ENCODE data around the gene CCDC158.
"Not testable (repeated sequence)": the region's sequence is repeated elsewhere in the genome, so short reads cannot be mapped to it uniquely, and the experiment has no call there.

Gene CCDC158

DNA sequence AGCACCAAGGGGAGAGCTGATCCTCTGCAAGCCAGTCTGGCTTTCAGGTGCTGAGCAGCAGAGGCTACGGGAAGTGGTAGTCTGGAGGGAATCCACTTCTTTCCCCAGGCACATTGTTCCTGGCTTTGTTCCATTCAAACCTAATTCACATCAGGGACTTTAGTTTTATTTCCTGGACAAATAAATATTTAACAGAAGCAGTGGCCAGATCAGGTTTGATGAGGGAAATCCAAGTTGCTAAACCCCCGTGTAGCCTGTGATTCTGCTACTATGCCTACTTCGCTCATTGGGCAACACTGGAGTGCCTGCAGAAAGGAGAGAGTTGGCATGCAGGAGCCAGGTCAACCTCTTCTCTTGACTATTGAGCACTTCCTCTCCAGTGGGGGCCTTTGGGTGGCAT, 128.2 kb downstream of the CCDC158 start:
- H3K27ac ChIP-seq (ENCODE audit: low read length), result no peak overlapping the region
- no peak overlapping the region for H3K4me3 ChIP-seq (ENCODE audit: low read length)
- H3K27me3 ChIP-seq (ENCODE audit: control insufficient read depth, insufficient read depth, low read length), result no peaks in the 10 kb centered on the region
- no peak overlapping the region for H3K9ac ChIP-seq (ENCODE audit: low read length)
- H3K36me3 ChIP-seq (ENCODE audit: control insufficient read depth, low read depth, low read length), result no peaks in the 10 kb centered on the region
- no peaks in the 10 kb centered on the region for H3K9me3 ChIP-seq (ENCODE audit: control insufficient read depth, low read depth, low read length)
- no peaks in the 10 kb centered on the region for H3K4me1 ChIP-seq (ENCODE audit: control insufficient read depth, low read depth, low read length)

DNA sequence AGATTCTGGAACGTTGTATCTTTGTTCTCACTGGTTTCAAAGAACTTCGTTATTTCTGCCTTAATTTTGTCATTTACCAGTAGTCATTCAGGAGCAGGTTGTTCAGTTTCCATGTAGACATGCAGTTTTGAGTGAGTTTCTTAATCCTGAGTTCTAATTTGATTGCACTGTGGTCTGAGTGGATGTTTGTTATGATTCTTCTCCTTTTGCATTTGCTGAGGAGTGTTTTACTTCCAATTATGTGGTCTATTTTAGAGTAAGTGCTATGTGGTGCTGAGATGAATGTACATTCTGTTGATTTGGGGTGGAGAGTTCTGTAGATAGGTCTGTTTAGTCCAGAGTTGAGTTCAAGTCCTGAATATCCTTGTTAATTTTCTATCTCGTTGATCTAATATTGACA, 133.1 kb downstream of the CCDC158 start:
- not testable (repeated sequence) for H3K27ac ChIP-seq (ENCODE audit: low read length); H3K36me3 ChIP-seq (ENCODE audit: control insufficient read depth, low read depth, low read length); H3K4me1 ChIP-seq (ENCODE audit: control insufficient read depth, low read depth, low read length); H3K9me3 ChIP-seq (ENCODE audit: control insufficient read depth, low read depth, low read length); H3K4me3 ChIP-seq (ENCODE audit: low read length); H3K9ac ChIP-seq (ENCODE audit: low read length); H3K27me3 ChIP-seq (ENCODE audit: control insufficient read depth, insufficient read depth, low read length)

DNA sequence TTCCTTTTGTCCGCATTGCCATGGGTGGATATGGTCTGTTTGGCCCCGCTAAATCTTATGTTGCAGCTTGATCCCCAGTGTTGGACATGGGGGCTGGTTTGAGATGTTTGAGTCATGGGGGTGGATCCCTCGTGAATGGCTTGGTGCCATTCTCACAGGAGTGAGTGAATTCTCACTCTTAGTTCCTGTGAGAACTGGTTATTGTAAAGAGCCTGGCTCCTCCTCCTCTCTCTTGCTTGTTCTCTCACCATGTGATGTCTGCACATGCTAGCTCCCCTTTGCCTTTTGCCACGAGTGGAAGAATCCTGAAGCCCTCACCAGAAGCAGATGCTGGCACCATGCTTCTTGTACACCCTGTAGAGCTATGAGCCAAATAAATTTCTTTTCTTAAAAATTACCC, 137.0 kb downstream of the CCDC158 start:
- no peak overlapping the region for H3K27ac ChIP-seq (ENCODE audit: low read length)
- no peak overlapping the region for H3K4me3 ChIP-seq (ENCODE audit: low read length)
- no peaks in the 10 kb centered on the region for H3K36me3 ChIP-seq (ENCODE audit: control insufficient read depth, low read depth, low read length)
- no peaks in the 10 kb centered on the region for H3K9me3 ChIP-seq (ENCODE audit: control insufficient read depth, low read depth, low read length)
- H3K9ac ChIP-seq (ENCODE audit: low read length), result no peak overlapping the region
- no peaks in the 10 kb centered on the region for H3K4me1 ChIP-seq (ENCODE audit: control insufficient read depth, low read depth, low read length)
- no peaks in the 10 kb centered on the region for H3K27me3 ChIP-seq (ENCODE audit: control insufficient read depth, insufficient read depth, low read length)

DNA sequence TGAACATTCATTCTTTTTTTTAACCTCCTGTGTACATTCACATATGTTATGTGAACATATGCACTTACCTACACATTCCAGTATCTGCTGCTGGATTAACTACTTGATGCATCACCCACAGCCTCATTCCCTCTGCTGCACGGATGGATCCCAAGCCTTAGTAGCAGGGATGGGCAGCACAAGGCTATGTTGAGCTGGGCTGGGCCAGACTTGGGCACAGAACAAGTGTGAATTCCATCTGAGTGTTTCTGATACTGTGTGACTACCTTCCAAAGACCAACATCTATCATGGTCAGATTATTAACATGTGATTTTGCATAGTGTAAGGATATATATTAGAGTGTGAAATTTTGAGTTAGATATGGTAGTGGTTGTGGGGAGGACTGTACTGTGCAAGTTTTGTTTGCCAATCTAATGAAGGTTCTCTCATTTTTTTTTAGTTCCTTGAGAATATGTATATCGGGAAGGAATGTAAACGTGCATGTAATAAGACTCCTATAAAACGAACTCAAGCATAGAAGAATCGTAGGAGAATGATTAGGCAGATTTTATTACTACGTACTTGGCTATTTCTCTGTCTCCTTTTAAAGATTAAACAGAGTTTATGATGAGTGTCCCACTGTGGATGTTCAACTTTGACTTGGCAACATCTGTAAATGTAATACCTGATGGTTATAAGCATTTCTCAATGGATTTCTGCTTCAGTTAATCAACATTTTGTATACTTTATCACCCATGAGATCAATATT, 137.8 kb downstream of the CCDC158 start:
- H3K27me3 ChIP-seq (ENCODE audit: control insufficient read depth, insufficient read depth, low read length), result no peaks in the 10 kb centered on the region
- H3K4me3 ChIP-seq (ENCODE audit: low read length), result no peak overlapping the region
- H3K36me3 ChIP-seq (ENCODE audit: control insufficient read depth, low read depth, low read length), result no peaks in the 10 kb centered on the region
- H3K27ac ChIP-seq (ENCODE audit: low read length), result no peak overlapping the region
- no peak overlapping the region for H3K9ac ChIP-seq (ENCODE audit: low read length)
- H3K4me1 ChIP-seq (ENCODE audit: control insufficient read depth, low read depth, low read length), result no peaks in the 10 kb centered on the region
- H3K9me3 ChIP-seq (ENCODE audit: control insufficient read depth, low read depth, low read length), result no peaks in the 10 kb centered on the region

DNA sequence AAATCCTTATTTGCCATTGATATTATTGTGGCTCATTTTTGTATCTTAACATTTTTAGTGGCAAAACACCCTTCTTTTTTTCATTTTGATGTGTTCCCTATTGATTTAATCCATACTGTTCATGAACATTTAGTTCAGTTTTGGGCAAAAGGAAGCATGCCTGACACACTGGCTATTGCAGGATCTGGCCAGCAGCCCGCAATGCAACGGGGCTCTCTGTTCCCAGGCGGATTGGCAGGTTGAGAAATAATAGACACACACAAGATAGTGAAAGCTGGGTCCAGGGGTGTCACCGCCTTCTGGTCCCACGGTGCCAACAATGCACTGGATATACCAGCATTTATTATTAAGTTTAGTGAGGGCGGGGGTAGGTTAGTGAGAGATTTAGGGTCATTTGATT, 139.3 kb downstream of the CCDC158 start:
- not testable (repeated sequence) for H3K27ac ChIP-seq (ENCODE audit: low read length); H3K36me3 ChIP-seq (ENCODE audit: control insufficient read depth, low read depth, low read length); H3K9me3 ChIP-seq (ENCODE audit: control insufficient read depth, low read depth, low read length); H3K9ac ChIP-seq (ENCODE audit: low read length); H3K4me3 ChIP-seq (ENCODE audit: low read length); H3K27me3 ChIP-seq (ENCODE audit: control insufficient read depth, insufficient read depth, low read length); H3K4me1 ChIP-seq (ENCODE audit: control insufficient read depth, low read depth, low read length)

DNA sequence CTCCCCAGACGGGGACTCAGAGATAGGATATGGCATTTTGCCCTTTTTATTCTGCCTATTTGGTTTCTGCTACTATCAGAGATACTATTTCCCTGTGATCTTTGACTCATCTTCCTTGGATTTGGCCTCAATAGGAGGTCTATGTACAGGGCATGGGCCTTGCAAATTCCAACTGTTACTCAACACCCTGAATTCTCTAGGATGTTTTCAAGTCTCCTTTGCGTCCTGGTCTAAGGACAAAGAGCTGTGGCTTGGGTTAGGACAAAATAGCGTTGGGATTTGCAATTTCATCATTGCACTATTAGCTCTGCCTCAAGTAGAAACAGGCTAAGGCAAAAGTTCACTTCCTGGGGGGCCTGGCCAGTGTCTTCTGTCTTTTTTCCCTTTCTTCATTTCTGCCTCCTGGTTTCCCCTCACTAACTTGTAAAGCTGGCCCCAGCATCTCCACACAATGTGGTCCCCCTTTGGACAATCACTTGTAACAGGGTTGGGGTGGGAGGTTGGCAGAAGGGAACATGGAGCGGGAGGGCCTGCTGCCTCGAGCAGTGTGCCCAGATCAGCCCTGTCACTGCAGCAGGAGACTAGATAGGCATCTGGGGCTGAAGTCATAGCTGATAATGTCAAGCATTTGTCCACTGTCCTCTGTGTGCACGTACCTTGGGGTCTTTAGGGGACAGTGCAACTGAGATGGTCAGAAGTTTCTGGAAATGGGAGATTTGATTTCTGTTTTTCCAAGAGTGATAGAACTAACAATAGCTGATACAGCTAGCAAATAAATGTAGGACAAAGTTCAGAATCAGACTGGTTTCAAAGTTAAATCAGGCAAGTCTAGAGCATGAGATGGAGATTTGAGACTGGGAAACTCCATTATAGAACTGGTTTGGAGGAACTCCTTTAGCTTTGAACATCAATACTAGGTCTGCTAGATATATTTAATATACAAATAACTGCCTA, 140.2 kb downstream of the CCDC158 start:
- H3K9ac ChIP-seq (ENCODE audit: low read length), result no peak overlapping the region
- no peaks in the 10 kb centered on the region for H3K4me1 ChIP-seq (ENCODE audit: control insufficient read depth, low read depth, low read length)
- no peaks in the 10 kb centered on the region for H3K9me3 ChIP-seq (ENCODE audit: control insufficient read depth, low read depth, low read length)
- no peak overlapping the region for H3K27ac ChIP-seq (ENCODE audit: low read length)
- no peak overlapping the region for H3K4me3 ChIP-seq (ENCODE audit: low read length)
- no peaks in the 10 kb centered on the region for H3K27me3 ChIP-seq (ENCODE audit: control insufficient read depth, insufficient read depth, low read length)
- no peaks in the 10 kb centered on the region for H3K36me3 ChIP-seq (ENCODE audit: control insufficient read depth, low read depth, low read length)

DNA sequence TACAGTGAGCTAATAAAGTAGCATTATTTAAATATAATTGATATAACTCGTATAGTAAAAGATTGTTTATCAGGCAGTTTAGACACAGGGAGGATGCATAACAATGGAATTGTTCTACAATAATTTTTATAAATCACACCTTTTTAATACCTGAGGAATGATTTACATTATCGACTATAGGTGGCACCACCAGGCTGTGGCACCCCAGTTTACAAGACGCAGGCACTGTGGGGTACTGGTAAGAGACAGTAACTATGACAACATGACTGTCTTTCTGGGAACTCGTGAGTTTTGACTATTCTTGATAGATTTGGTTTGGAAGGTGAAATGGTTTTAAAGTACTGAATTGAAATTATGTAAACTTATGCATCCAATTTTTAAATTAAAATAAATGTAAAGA, 141.5 kb downstream of the CCDC158 start:
- Histone ChIP-seq H3K4me1 (ENCODE audit: control insufficient read depth, low read depth, low read length) (no peaks in the 10 kb centered on the region), H3K9me3 (ENCODE audit: control insufficient read depth, low read depth, low read length) (no peaks in the 10 kb centered on the region), H3K4me3 (ENCODE audit: low read length) (no peak overlapping the region), H3K27me3 (ENCODE audit: control insufficient read depth, insufficient read depth, low read length) (no peaks in the 10 kb centered on the region), H3K36me3 (ENCODE audit: control insufficient read depth, low read depth, low read length) (no peaks in the 10 kb centered on the region), H3K27ac (ENCODE audit: low read length) (no peak overlapping the region), H3K9ac (ENCODE audit: low read length) (no peak overlapping the region)

DNA sequence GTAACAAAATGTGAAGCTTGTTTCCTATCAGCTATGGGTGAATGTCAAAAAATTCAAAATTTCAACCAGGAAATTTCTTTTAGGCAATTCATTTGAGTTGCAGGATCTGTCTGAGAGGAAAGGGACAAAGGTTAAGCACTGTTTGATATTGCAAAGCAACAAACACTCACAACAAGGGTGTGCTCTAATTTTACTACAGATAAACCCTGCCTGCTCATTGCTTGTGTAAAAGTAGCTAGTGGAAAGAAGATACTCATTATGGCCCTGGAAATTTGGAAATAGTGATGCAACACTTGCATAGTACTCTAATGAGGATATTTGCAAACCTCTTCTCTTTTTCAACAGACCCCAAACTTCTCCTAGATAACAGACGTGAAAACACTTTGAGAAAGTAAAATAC, 142.4 kb downstream of the CCDC158 start:
- Histone ChIP-seq H3K9ac (ENCODE audit: low read length) (no peak overlapping the region), H3K4me3 (ENCODE audit: low read length) (no peak overlapping the region), H3K9me3 (ENCODE audit: control insufficient read depth, low read depth, low read length) (no peaks in the 10 kb centered on the region), H3K4me1 (ENCODE audit: control insufficient read depth, low read depth, low read length) (no peaks in the 10 kb centered on the region), H3K27me3 (ENCODE audit: control insufficient read depth, insufficient read depth, low read length) (no peaks in the 10 kb centered on the region), H3K27ac (ENCODE audit: low read length) (no peak overlapping the region), H3K36me3 (ENCODE audit: control insufficient read depth, low read depth, low read length) (no peaks in the 10 kb centered on the region)

DNA sequence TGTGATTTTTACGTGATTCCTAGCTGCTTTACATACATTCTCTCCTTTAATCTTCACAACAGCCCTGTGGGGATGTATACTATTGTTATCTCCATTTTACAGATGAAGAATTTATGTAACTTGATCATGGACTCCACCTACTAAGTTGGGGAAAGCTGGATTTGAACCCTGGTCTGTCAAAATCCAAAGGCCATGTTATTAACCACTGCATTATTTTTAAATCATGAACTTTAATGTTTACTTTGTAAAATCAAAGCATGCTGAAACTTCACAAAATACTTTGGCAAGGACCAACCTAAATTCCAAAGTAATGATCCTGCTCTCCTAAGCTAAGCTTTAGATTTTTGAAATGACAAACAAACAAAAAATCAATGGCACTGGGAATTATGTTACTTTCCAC, 143.3 kb downstream of the CCDC158 start:
- Histone ChIP-seq H3K27me3 (ENCODE audit: control insufficient read depth, insufficient read depth, low read length) (no peaks in the 10 kb centered on the region), H3K4me3 (ENCODE audit: low read length) (no peak overlapping the region), H3K9ac (ENCODE audit: low read length) (no peak overlapping the region), H3K36me3 (ENCODE audit: control insufficient read depth, low read depth, low read length) (no peaks in the 10 kb centered on the region), H3K4me1 (ENCODE audit: control insufficient read depth, low read depth, low read length) (no peaks in the 10 kb centered on the region), H3K27ac (ENCODE audit: low read length) (no peak overlapping the region), H3K9me3 (ENCODE audit: control insufficient read depth, low read depth, low read length) (no peaks in the 10 kb centered on the region)

DNA sequence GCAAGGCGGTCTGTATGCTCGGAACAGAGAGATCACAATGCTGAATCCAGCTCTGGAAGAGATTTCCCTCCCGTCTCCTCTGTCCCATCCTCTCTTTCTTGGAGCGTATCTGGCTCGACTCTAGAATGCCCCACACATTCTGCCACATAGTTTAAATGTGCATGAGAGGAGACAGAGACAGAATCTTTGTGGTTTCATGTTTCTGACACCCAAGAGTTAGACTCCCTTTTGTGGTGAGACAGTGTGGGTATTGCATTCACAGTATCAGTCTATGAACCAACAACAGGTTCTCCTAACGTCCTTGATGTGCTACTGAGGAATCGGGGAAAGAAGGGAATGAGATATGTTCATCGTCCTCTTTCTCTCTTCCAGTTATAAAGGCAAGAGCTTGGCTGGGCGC, 144.1 kb downstream of the CCDC158 start:
- no peaks in the 10 kb centered on the region for H3K36me3 ChIP-seq (ENCODE audit: control insufficient read depth, low read depth, low read length)

DNA sequence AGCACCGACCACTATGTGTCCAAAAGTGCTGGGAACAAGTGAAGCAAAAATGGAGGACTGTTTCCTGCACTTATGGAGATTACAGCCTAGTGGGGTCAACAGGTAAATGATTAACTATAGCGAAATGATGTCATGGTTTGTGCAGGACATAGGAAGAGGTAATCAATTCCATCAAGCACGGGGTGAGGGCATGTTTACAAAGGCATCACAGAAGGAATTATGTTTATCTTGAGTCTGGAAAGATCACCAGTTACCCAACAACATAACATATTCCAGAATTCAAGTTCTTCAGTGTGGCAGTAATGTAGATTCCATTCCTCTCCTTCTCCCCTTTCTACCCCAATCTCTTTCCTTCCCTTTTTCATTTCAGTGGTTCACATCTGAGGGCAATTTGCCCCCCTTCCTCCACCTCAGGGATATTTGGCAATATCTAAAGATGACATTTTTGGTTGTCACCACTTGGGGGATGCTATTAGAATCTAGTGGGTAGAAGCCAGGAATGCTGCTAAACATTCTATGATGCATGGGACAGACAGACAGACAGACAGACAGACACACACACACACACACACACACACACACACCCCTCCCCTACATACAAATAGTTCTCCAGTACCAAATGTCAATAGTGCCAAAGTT, 145.3 kb downstream of the CCDC158 start:
- no peak overlapping the region for H3K9ac ChIP-seq (ENCODE audit: low read length)
- no peaks in the 10 kb centered on the region for H3K4me1 ChIP-seq (ENCODE audit: control insufficient read depth, low read depth, low read length)
- H3K27me3 ChIP-seq (ENCODE audit: control insufficient read depth, insufficient read depth, low read length), result no peaks in the 10 kb centered on the region
- H3K36me3 ChIP-seq (ENCODE audit: control insufficient read depth, low read depth, low read length), result no peaks in the 10 kb centered on the region
- H3K27ac ChIP-seq (ENCODE audit: low read length), result no peak overlapping the region
- H3K9me3 ChIP-seq (ENCODE audit: control insufficient read depth, low read depth, low read length), result no peaks in the 10 kb centered on the region
- no peak overlapping the region for H3K4me3 ChIP-seq (ENCODE audit: low read length)

More for the DNA sequence above, 144.1 kb downstream of the CCDC158 start:
- Histone ChIP-seq H3K9me3 (ENCODE audit: control insufficient read depth, low read depth, low read length) (no peaks in the 10 kb centered on the region), H3K27ac (ENCODE audit: low read length) (no peak overlapping the region), H3K4me1 (ENCODE audit: control insufficient read depth, low read depth, low read length) (no peaks in the 10 kb centered on the region), H3K27me3 (ENCODE audit: control insufficient read depth, insufficient read depth, low read length) (no peaks in the 10 kb centered on the region), H3K4me3 (ENCODE audit: low read length) (no peak overlapping the region), H3K9ac (ENCODE audit: low read length) (no peak overlapping the region)
